Adrenal gland (tissue), 12 donors: ENCODE data around the gene CFAP210. TPM values are rescaled to one million over a fixed set of nuclear protein-coding genes. Genes with fewer than 3 reads are reported as not detected.

Experiments used
- DNase-seq, 7 donors: peaks; one replicate each; pipeline ENCODE4 v3.0.0-alpha.2; 2019 to 2020
- H3K27ac ChIP-seq, 5 donors: fragments of 200-600 bp; sonication (generic) in 4 of 5; 1 replicate in 3 of 5; 2 replicates in 2 of 5; pipeline versions ENCODE4 v1.5.1 to v1.8.0; 2016 to 2020; ENCODE audit warnings: mild to moderate bottlenecking in 1 of 5
- H3K27me3 ChIP-seq: fragments of 200-600 bp; 2 replicates; pipeline ENCODE4 v1.8.0; 2021
- H3K36me3 ChIP-seq, 2 donors: fragments of 200-600 bp; replicated peaks in 1 of 2; 1 replicate in 1 of 2; 2 replicates in 1 of 2; pipeline versions ENCODE4 v1.5.1 to v1.8.0; 2018 to 2022
- H3K4me1 ChIP-seq, 2 donors: fragments of 200-600 bp; replicated peaks in 1 of 2; 1 replicate in 1 of 2; 2 replicates in 1 of 2; pipeline versions ENCODE4 v1.5.1 to v1.8.0; 2018 to 2021
- H3K4me3 ChIP-seq, 4 donors: fragments of 200-600 bp; sonication (generic) in 3 of 4; one replicate each; pipeline ENCODE4 v1.5.1; 2016 to 2018
- H3K9me3 ChIP-seq, 3 donors: fragments of 200-600 bp; sonication (generic) in 1 of 3; replicated peaks in 1 of 3; 1 replicate in 2 of 3; 2 replicates in 1 of 3; pipeline versions ENCODE4 v1.5.1 to v1.8.0; 2016 to 2021
- POLR2A ChIP-seq, 2 donors: fragments of 450-650 bp; IDR thresholded peaks; one replicate each; pipeline ENCODE4 v1.6.1; 2017; ENCODE audit warnings: antibody characterized with exemption in 2 of 2, mild to moderate bottlenecking in 2 of 2, moderate library complexity in 1 of 2
- WGBS, 4 donors: extraction: QIAGEN DNeasy Blood & Tissue Kit in 2 of 4; methylation state at CpG; one replicate each; pipeline versions ENCODE4 v1.1.5 to v1.1.7; 2013 to 2017; 5-methylcytosine and 5-hydroxymethylcytosine counted together
- intact Hi-C, 2 donors: fragments of 100-400 bp; cut with DNase I; formaldehyde crosslinking; loops; one replicate each; pipeline versions ENCODE4 v1.14.1 to v1.15.0; 2022 to 2023
- polyA plus RNA-seq, 3 donors: library from polyadenylated mRNA; stranded (reverse); fragments of 200-250 nt in 2 of 3; fragments of 350-450 nt in 1 of 3; fragmentation: Illumina TruSeq in 1 of 3; extraction: RNeasy Lipid Tissue Mini Kit (QIAGEN cat#74804) in 1 of 3; gene quantifications; one replicate each; pipeline ENCODE4 v1.2.3, GENCODE V29; 2013 to 2014
- total RNA-seq, 9 donors: library from RNA; depleted of rRNA in 4 of 9; stranded (reverse); fragments of >200 nt in 4 of 9; fragments of 120-200 nt in 1 of 9; fragmentation: NEBNext Ultra II Directional in 1 of 9; extraction: Animal tissue kit (Norgen Biotek cat#: 25700) in 1 of 9; gene quantifications; one replicate each; pipeline versions ENCODE4 v1.1.0 to v1.2.4, GENCODE V29; 2013 to 2023
- TF ChIP-seq, protein P1 (sequence below), 6 experiments: fragments of 450-650 bp in 4 of 6; fragments of 200-600 bp in 2 of 6; sonication (generic) in 1 of 6; IDR thresholded peaks; 1 replicate in 5 of 6; 2 replicates in 1 of 6; pipeline versions ENCODE4 v1.5.1 to v1.8.0; 2016 to 2021; ENCODE audit warnings: antibody characterized with exemption in 6 of 6, mild to moderate bottlenecking in 2 of 6, moderate library complexity in 1 of 6
- donor health status: healthy with polysubstance abuse.
- donor health status: Bipolar disorder and iron deficiency.
- donor health status: DM: yes; HTN: yes; CAD: no.
- donor health status: DM: no; HTN: no; CAD: no.
- donor health status: DM: no; HTN: no; CAD: no.
- donor health status: DM: yes; HTN: yes; CAD: no.

The CFAP210 gene
- total and polyA plus RNA-seq, 12 donors, result 0.07 to 0.39 (median 0.32) TPM; not detected in 9

DNA sequence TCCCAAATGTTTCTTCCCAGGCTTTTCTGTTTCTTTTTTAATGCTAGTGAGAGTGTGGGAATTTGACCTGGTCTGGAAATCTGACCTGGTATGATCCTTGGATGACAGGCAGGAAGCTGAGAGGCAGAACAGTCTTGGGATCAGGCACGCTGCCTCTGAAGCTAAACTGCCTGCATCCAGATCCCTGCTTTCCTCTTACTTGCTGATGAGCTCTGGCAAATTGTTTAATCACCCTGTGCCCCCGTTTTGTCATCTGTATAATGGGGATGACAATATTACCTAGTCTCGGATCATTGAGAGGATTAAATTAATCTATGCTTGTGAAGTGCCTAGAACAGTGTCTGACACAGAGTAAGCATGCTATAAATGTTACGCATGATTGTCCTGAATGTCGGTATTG, 42.7 kb upstream of the CFAP210 start:
- H3K4me1 ChIP-seq, result peaks cover 0 to 9% of the 10 kb centered on the region in 2 donors
- H3K4me3 ChIP-seq, result no peak overlapping the region
- intact Hi-C loops, result no loop called here
- no peak for TF ChIP-seq POLR2A (IDR thresholded peaks at IDR 0.05)
- TF ChIP-seq, protein P1, sequence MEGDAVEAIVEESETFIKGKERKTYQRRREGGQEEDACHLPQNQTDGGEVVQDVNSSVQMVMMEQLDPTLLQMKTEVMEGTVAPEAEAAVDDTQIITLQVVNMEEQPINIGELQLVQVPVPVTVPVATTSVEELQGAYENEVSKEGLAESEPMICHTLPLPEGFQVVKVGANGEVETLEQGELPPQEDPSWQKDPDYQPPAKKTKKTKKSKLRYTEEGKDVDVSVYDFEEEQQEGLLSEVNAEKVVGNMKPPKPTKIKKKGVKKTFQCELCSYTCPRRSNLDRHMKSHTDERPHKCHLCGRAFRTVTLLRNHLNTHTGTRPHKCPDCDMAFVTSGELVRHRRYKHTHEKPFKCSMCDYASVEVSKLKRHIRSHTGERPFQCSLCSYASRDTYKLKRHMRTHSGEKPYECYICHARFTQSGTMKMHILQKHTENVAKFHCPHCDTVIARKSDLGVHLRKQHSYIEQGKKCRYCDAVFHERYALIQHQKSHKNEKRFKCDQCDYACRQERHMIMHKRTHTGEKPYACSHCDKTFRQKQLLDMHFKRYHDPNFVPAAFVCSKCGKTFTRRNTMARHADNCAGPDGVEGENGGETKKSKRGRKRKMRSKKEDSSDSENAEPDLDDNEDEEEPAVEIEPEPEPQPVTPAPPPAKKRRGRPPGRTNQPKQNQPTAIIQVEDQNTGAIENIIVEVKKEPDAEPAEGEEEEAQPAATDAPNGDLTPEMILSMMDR (IDR thresholded peaks at IDR 0.05), result no peak
- DNase-seq, result no peak
- H3K27me3 ChIP-seq, result no peaks in the 10 kb centered on the region
- 67 to 83% (median 76%) methylated on average over 5 of the region's 5 CpGs for WGBS, 4 donors
- H3K27ac ChIP-seq, result peak overlapping the region in 1 of 5 donors; percentile 35
- H3K9me3 ChIP-seq, result no peaks in the 10 kb centered on the region
- H3K36me3 ChIP-seq, result no peaks in the 10 kb centered on the region

DNA sequence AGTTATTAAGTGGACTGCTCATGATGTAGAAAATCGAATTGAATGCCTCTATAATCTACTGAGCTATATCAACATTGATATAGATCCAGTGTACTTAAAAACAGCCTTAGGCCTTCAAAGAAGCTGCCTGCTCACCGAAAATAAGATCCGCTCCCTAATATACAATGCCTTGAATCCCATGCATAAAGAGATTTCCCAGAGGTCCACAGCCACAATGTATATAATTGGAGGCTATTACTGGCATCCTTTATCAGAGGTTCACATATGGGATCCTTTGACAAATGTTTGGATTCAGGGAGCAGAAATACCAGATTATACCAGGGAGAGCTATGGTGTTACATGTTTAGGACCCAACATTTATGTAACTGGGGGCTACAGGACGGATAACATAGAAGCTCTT, 41.4 kb upstream of the CFAP210 start:
- H3K4me1 ChIP-seq, result peaks cover 0 to 9% of the 10 kb centered on the region in 2 donors
- no peak for DNase-seq
- intact Hi-C loops, result no loop called here
- TF ChIP-seq POLR2A (IDR thresholded peaks at IDR 0.05), result no peak
- TF ChIP-seq, protein P1 (IDR thresholded peaks at IDR 0.05), result no peak
- no peak overlapping the region for H3K27ac ChIP-seq
- WGBS, 4 donors, result 83 to 93% (median 87%) methylated on average over 4 of the region's 4 CpGs
- H3K9me3 ChIP-seq, result no peaks in the 10 kb centered on the region
- H3K4me3 ChIP-seq, result no peak overlapping the region
- H3K27me3 ChIP-seq, result no peaks in the 10 kb centered on the region
- no peaks in the 10 kb centered on the region for H3K36me3 ChIP-seq

DNA sequence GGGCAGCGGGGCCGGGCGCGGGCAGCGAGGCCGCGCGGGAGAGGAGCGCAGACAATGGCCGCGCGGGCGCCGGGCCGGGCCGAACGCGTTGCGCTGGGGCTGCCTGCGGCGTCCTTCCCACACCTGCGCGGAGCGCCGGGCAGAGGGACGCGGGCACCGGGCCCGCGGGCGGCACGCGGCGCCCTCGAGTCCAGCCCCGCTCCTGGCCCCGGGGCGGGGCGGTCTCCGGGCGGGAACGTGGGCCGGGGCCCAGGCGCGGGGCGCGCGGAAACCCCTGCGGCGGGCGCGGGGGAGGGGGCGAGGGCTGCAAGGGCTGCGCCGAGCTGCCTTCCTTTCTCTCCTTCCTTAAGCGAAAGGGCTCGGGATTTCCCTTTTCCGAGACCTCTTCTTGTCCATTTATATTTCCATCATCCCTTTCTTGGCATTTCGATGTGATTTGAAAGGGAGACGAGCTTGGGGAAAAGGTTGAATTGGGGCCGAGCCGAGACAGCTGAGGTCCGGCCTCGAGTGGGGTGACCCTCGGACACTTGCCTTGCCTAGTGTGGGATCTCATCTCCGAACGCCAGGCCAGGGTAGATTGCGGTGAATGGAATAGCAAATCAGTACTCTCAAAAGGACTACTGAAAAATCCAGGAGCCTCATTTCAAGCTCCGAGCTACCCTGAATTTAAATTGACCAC, 40.1 kb upstream of the CFAP210 start:
- no peaks in the 10 kb centered on the region for H3K36me3 ChIP-seq
- TF ChIP-seq, protein P1 (IDR thresholded peaks at IDR 0.05), result no peak
- no peak for TF ChIP-seq POLR2A (IDR thresholded peaks at IDR 0.05)
- peak in 1 of 7 donors; percentile 8 for DNase-seq
- H3K27ac ChIP-seq, result no peak overlapping the region
- no peaks in the 10 kb centered on the region for H3K27me3 ChIP-seq
- H3K4me3 ChIP-seq, result peak overlapping the region in 1 of 4 donors; percentile 55
- intact Hi-C loops, result no loop called here
- no peaks in the 10 kb centered on the region for H3K9me3 ChIP-seq
- H3K4me1 ChIP-seq, result peaks cover 0 to 9% of the 10 kb centered on the region in 2 donors
- WGBS, 4 donors, result 2 to 7% (median 4%) methylated on average over 15 to 69 of the region's 69 CpGs

DNA sequence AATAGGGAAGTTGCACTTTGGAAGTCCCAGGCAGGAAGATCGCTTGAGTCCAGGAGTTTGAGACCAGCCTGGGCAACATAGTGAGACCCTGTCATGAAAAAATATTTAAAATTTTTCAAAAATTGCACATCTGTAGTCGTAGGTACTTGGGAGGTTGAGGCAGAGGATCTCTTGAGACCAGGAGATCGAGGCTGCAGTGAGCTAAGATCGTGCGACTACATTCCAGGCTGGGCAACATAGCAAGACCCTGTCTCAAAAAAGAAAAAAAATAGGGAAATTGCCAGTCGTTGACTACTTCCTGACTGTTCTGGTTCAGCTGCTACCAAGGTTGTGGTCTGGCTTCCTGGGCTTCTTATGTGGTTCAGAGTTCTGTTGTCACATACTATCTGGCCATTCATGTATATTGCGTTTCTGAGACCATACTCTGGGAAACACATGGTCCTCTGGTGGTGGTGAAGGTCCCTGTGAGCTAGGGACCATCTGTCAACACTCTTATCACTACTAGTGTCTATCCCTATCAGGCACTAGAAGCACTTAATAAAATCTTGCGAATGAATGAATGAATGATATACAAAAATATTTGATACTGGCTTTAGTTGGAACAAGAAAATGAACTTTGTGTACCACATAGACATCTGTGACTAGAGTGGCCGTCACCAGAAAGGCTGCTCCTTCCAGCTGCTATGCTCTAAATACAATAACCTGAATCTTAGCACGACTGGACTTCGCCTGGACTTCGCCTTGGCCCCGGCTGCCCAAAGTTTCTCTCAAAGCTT, 38.6 kb upstream of the CFAP210 start:
- intact Hi-C loops, result no loop called here
- no peak for TF ChIP-seq POLR2A (IDR thresholded peaks at IDR 0.05)
- TF ChIP-seq, protein P1 (IDR thresholded peaks at IDR 0.05), result no peak
- H3K36me3 ChIP-seq, result no peaks in the 10 kb centered on the region
- H3K4me3 ChIP-seq, result peak overlapping the region in 1 of 4 donors; percentile 55
- H3K9me3 ChIP-seq, result no peaks in the 10 kb centered on the region
- H3K4me1 ChIP-seq, result peaks cover 0 to 9% of the 10 kb centered on the region in 2 donors
- WGBS, 4 donors, result 50 to 54% (median 53%) methylated on average over 13 of the region's 13 CpGs
- H3K27ac ChIP-seq, result no peak overlapping the region
- no peaks in the 10 kb centered on the region for H3K27me3 ChIP-seq
- no peak for DNase-seq
